ENCODE data around the gene TJP3. TPM values are rescaled to one million over a fixed set of nuclear protein-coding genes. Genes with fewer than 3 reads are reported as not detected.

TJP3 gene
- total RNA-seq, 2 donors from 2014 or later = 297 to 343 TPM

- DNase-seq = no peak
- no peak for ATAC-seq
- intact Hi-C loops (cut with DNase I, micrococcal nuclease) = no loop called here
Measured at GRCh38 chr19:3785938-3786824, 78.0 kb downstream of the TJP3 start, which contains the start of gene MATK. MATK (minus strand) TSS chr19:3786381; CDS start chr19:3785135, 1,246 bp downstream.

- intact Hi-C loops (cut with DNase I, micrococcal nuclease) = no loop called here
- DNase-seq (no peak), ATAC-seq (no peak)
Measured at GRCh38 chr19:3788996-3789778, 81.0 kb downstream of the TJP3 start.

GRCh38 chr19:3790209-3790734 lies 82.1 kb downstream of the TJP3 start:
- no peak for DNase-seq
- intact Hi-C loops (cut with DNase I, micrococcal nuclease) = no loop called here
- ATAC-seq = no peak

- intact Hi-C loops (cut with DNase I, micrococcal nuclease) = no loop called here
- ATAC-seq = no peak
- no peak for DNase-seq
Measured at GRCh38 chr19:3790941-3791340, 82.8 kb downstream of the TJP3 start.

GRCh38 chr19:3792114-3792513 lies 83.9 kb downstream of the TJP3 start:
- intact Hi-C loops (cut with DNase I, micrococcal nuclease) = no loop called here
- ATAC-seq = no peak
- no peak for DNase-seq

GRCh38 chr19:3793799-3794198 lies 85.6 kb downstream of the TJP3 start:
- no peak for ATAC-seq

GRCh38 chr19:3796358-3796757 lies 88.2 kb downstream of the TJP3 start:
- intact Hi-C loops (cut with DNase I, micrococcal nuclease) = no loop called here
- ATAC-seq = no peak
- DNase-seq = no peak

More at GRCh38 chr19:3793799-3794198, 85.6 kb downstream of the TJP3 start:
- intact Hi-C loops (cut with DNase I, micrococcal nuclease) = no loop called here
- no peak for DNase-seq

GRCh38 chr19:3798137-3798536 lies 90.0 kb downstream of the TJP3 start:
- ATAC-seq = no peak
- no peak for DNase-seq
- intact Hi-C loops (cut with DNase I, micrococcal nuclease) = no loop called here

Other genes with a start within 250 kb of the TJP3 start
- gene SMIM24, start 227.9 kb upstream of the TJP3 start, total RNA-seq = 10 to 100 TPM; 42.0 to 45.8 TPM
- gene SMIM44, start 224.9 kb upstream of the TJP3 start, total RNA-seq = 1 to 10 TPM; 6.0 to 6.1 TPM
- 10 to 100 TPM in 1 of 2 donors, 1 to 10 TPM in 1; 8.8 to 13.6 TPM for gene DOHH, start 207.7 kb upstream of the TJP3 start, total RNA-seq
- gene FZR1, start 202.1 kb upstream of the TJP3 start, total RNA-seq = 10 to 100 TPM; 39.7 to 47.2 TPM
- 1 to 10 TPM; 2.2 to 3.5 TPM for gene TEKTIP1, start 169.2 kb upstream of the TJP3 start, total RNA-seq
- gene MFSD12, start 150.8 kb upstream of the TJP3 start, total RNA-seq = 10 to 100 TPM; 31.0 to 41.1 TPM
- 10 to 100 TPM; 85.6 to 88.2 TPM for gene HMG20B, start 135.4 kb upstream of the TJP3 start, total RNA-seq
- under 1 TPM; 0.24 to 0.64 TPM for gene GIPC3, start 122.9 kb upstream of the TJP3 start, total RNA-seq
- 1 to 10 TPM in 1 of 2 donors, under 1 TPM in 1; 0.64 to 1.0 TPM for gene TBXA2R, start 101.5 kb upstream of the TJP3 start, total RNA-seq
- 10 to 100 TPM; 16.9 to 20.0 TPM for gene CACTIN, start 81.6 kb upstream of the TJP3 start, total RNA-seq
- gene PIP5K1C, start 7.9 kb upstream of the TJP3 start, total RNA-seq = 10 to 100 TPM; 25.1 to 33.1 TPM
- 10 to 100 TPM; 15.4 to 17.5 TPM for gene APBA3, start 53.3 kb downstream of the TJP3 start, total RNA-seq
- 10 to 100 TPM; 64.6 to 67.7 TPM for gene MRPL54, start 54.3 kb downstream of the TJP3 start, total RNA-seq
- gene RAX2, start 63.8 kb downstream of the TJP3 start, total RNA-seq = not detected
- gene MATK, start 78.0 kb downstream of the TJP3 start, total RNA-seq = 1 to 10 TPM; 1.5 to 2.4 TPM
- not detected for gene ZFR2, start 160.7 kb downstream of the TJP3 start, total RNA-seq
- gene ATCAY, start 172.3 kb downstream of the TJP3 start, total RNA-seq = under 1 TPM; 0.06 to 0.28 TPM
- not detected for gene NMRK2, start 224.7 kb downstream of the TJP3 start, total RNA-seq

All from left colon (tissue), 2 donors.